Measurements from ENCODE around the gene TTLL13. TPM values are rescaled to one million over a fixed set of nuclear protein-coding genes. Genes with fewer than 3 reads are reported as not detected.

Gene TTLL13
- total and polyA plus RNA-seq, 2 of the 8 experiments (the other 6 are each of a cell fraction or from before 2014, with no cell fraction given) = 0.03 TPM; not detected in 1

- TF ChIP-seq HDAC6 (IDR thresholded peaks at IDR 0.05; ENCODE audit: low read depth, low read length) (no peak), RFX5 (IDR thresholded peaks at IDR 0.05; ENCODE audit: borderline replicate concordance, low read depth, low read length) (no peak), BCL11A (IDR thresholded peaks at IDR 0.05; ENCODE audit: low read depth in 2 of 2, low read length in 2 of 2) (no peak), GTF2F1 (IDR thresholded peaks at IDR 0.05; ENCODE audit: borderline replicate concordance, low read depth, low read length) (no peak), MAFK (IDR thresholded peaks at IDR 0.05; ENCODE audit: low read depth, low read length) (no peak), ZNF274 (IDR thresholded peaks at IDR 0.05; ENCODE audit: borderline replicate concordance, extremely low read depth, low read length) (no peak), SIRT6 (IDR thresholded peaks at IDR 0.05; ENCODE audit: low read length) (no peak), POLR2AphosphoS5 (IDR thresholded peaks at IDR 0.05; ENCODE audit: low read depth, low read length) (no peak), EZH2 (IDR thresholded peaks at IDR 0.05; ENCODE audit: low read depth, low read length, severe bottlenecking) (no peak), JUND (IDR thresholded peaks at IDR 0.05; ENCODE audit: low read length) (no peak), CTBP2 (IDR thresholded peaks at IDR 0.05; ENCODE audit: borderline replicate concordance, insufficient read depth, insufficient read length, low read length) (no peak), MAX (IDR thresholded peaks at IDR 0.05) (no peak), EGR1 (IDR thresholded peaks at IDR 0.05; ENCODE audit: borderline replicate concordance, low read depth, low read length) (no peak), TAF1 (IDR thresholded peaks at IDR 0.05; ENCODE audit: low read depth, low read length) (no peak), RBBP5 (IDR thresholded peaks at IDR 0.05; ENCODE audit: borderline replicate concordance, low read depth, low read length) (no peak)
These were observed 29.8 kb upstream of the TTLL13 start (continued) for GRCh38 chr15:90219421-90220141.
